Astrocyte (in vitro differentiated cells and primary cell): Measurements from ENCODE around the gene LRRC8D. TPM values are rescaled to one million over a fixed set of nuclear protein-coding genes. Genes with fewer than 3 reads are reported as not detected.

ENCODE experiments used
- DNase-seq: peaks from one replicate; pipeline ENCODE4 v3.0.0-alpha.2; 2010; ENCODE audit warnings: low read depth
- FAIRE-seq: peaks from 2 replicates; lab custom pipeline; 2011; peaks lifted over from hg19 to GRCh38; lab: Jason Lieb, UNC
- H2AFZ ChIP-seq: 2 replicates; pipeline ENCODE4 v1.6.0; 2012; ENCODE audit warnings: low read depth, low read length, inconsistent platforms
- H3K27ac ChIP-seq: 2 replicates; pipeline ENCODE4 v1.5.1; 2011; ENCODE audit warnings: low read depth, low read length, inconsistent platforms
- H3K27me3 ChIP-seq: 2 replicates; pipeline ENCODE4 v1.6.0; 2011; ENCODE audit warnings: low read length, inconsistent platforms; ENCODE audit not compliant: insufficient read depth
- H3K36me3 ChIP-seq: 2 replicates; pipeline ENCODE4 v1.5.1; 2011; ENCODE audit warnings: low read length, inconsistent platforms; ENCODE audit not compliant: insufficient read depth
- H3K4me1 ChIP-seq: 2 replicates; pipeline ENCODE4 v1.5.1; 2011; ENCODE audit warnings: low read length, inconsistent platforms; ENCODE audit not compliant: insufficient read depth
- H3K4me2 ChIP-seq: 2 replicates; pipeline ENCODE4 v1.6.0; 2012; ENCODE audit warnings: low read length, inconsistent platforms
- H3K4me3 ChIP-seq: 2 replicates; pipeline ENCODE4 v1.5.1; 2011; ENCODE audit warnings: low read depth, mild to moderate bottlenecking, low read length, inconsistent platforms; ENCODE audit not compliant: insufficient read depth
- H3K79me2 ChIP-seq: 2 replicates; pipeline ENCODE4 v1.6.0; 2012; ENCODE audit warnings: mild to moderate bottlenecking, low read length, inconsistent platforms; ENCODE audit not compliant: insufficient read depth
- H3K9ac ChIP-seq: 2 replicates; pipeline ENCODE4 v1.6.0; 2012; ENCODE audit warnings: mild to moderate bottlenecking, low read length, inconsistent platforms
- H3K9me3 ChIP-seq: 2 replicates; pipeline ENCODE4 v1.5.1; 2012; ENCODE audit warnings: low read depth, mild to moderate bottlenecking, low read length, inconsistent platforms; ENCODE audit not compliant: insufficient read depth
- H4K20me1 ChIP-seq: 2 replicates; pipeline ENCODE4 v1.6.0; 2012; ENCODE audit warnings: low read length, inconsistent platforms; ENCODE audit not compliant: insufficient read depth
- H3K27ac Mint-ChIP-seq: one replicate; pipeline ENCODE4 v1.8.0; 2021; ENCODE audit warnings: mild to moderate bottlenecking, mixed read lengths; ENCODE audit not compliant: unreplicated experiment
- H3K27me3 Mint-ChIP-seq: one replicate; pipeline ENCODE4 v1.8.0; 2021; ENCODE audit warnings: low read depth, mixed read lengths; ENCODE audit not compliant: unreplicated experiment
- H3K36me3 Mint-ChIP-seq: one replicate; pipeline ENCODE4 v1.8.0; 2021; ENCODE audit warnings: low read depth, mixed read lengths; ENCODE audit not compliant: unreplicated experiment
- H3K4me1 Mint-ChIP-seq: one replicate; pipeline ENCODE4 v1.8.0; 2021; ENCODE audit warnings: low read depth, mixed read lengths; ENCODE audit not compliant: unreplicated experiment
- H3K4me3 Mint-ChIP-seq: one replicate; pipeline ENCODE4 v1.8.0; 2021; ENCODE audit warnings: mild to moderate bottlenecking, moderate library complexity, mixed read lengths; ENCODE audit not compliant: unreplicated experiment
- H3K9me3 Mint-ChIP-seq: one replicate; pipeline ENCODE4 v1.8.0; 2021; ENCODE audit warnings: mild to moderate bottlenecking, mixed read lengths; ENCODE audit not compliant: unreplicated experiment
- EZH2 ChIP-seq: IDR thresholded peaks from 2 replicates; pipeline ENCODE4 v1.6.1; 2012; ENCODE audit warnings: mild to moderate bottlenecking, low read length, inconsistent platforms; ENCODE audit not compliant: insufficient read depth
- total RNA-seq: library from RNA; stranded (reverse); gene quantifications from 2 replicates; pipeline ENCODE4 v1.2.1, GENCODE V29; 2021
- TF ChIP-seq, protein P1 (sequence below): IDR thresholded peaks from 2 replicates; pipeline ENCODE4 v1.5.1; 2011; ENCODE audit warnings: low read depth, mild to moderate bottlenecking, inconsistent platforms, low read length, moderate library complexity; ENCODE audit not compliant: insufficient read depth

Gene LRRC8D
- total RNA-seq, 1 donor from 2014 or later: 36.9 TPM

DNA sequence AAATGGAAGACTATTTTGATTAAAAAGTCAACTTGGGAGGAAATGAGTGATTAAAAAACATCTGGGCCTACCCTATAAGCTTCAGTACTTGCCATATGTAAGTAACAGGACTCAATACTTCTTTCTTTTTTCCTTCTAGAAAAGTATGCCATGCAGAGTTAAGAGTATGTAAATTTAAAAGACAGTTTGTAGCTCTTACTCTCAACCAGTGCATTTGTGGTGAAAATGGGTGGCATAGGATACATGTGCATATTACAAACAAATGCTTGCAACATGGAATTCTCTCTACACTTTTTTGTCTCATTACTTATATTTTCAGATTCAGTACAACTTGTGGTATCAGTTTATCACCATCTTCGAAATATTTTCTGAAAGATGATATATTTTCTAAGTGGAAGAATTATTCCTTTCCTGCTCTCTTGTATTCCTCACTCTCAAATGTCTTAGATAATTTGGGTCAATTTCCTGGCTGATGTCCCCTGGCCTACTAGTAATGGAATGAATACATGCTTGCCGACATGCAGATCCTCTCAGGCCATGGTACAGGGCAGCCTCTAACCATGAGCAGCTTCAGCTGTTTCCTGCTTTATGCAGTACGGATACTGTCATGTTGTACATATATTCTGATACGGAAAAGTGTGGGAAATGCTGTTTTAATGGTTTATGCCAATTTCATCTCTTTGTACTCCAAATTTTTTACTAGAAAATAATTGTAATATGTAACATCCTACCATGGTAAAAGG lies 92.7 kb downstream of the LRRC8D start:
- peaks cover 43% of the 10 kb centered on the region for H3K4me1 Mint-ChIP-seq
- peak overlapping the region; percentile 2 for H3K27ac Mint-ChIP-seq
- no peaks in the 10 kb centered on the region for H3K27me3 ChIP-seq

DNA sequence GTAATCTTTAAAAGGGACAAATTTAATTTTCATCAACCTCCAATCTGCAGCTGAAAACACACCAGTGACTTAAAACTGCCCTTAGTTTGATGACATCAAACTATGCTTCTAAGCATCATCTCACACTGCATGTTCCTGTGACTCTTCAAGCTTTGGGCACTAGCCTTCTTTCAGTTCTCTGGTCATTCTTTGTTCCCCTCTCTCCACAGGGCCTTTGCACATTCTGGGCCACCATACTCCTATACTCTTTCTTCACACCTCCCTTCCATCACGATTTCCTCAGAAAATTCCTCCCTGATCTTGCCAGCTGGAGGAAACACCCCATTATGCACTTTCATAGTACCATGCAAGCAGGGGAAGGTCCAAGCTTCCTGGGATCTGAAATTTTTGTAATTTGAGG lies 96.5 kb downstream of the LRRC8D start:
- H3K79me2 ChIP-seq: no peaks in the 10 kb centered on the region
- no peak overlapping the region for H2AFZ ChIP-seq
- no peaks in the 10 kb centered on the region for H4K20me1 ChIP-seq
- no peak for DNase-seq
- H3K9ac ChIP-seq: no peak overlapping the region
- H3K36me3 ChIP-seq: no peaks in the 10 kb centered on the region
- no peak for FAIRE-seq
- H3K4me2 ChIP-seq: no peak overlapping the region
- no peaks in the 10 kb centered on the region for H3K27me3 ChIP-seq
- no peak overlapping the region for H3K27ac ChIP-seq
- Mint-ChIP-seq H3K36me3 (peaks cover 2% of the 10 kb centered on the region), H3K27me3 (no peaks in the 10 kb centered on the region), H3K4me3 (no peak overlapping the region), H3K4me1 (peaks cover 17% of the 10 kb centered on the region), H3K9me3 (peaks cover 2% of the 10 kb centered on the region), H3K27ac (no peak overlapping the region)
- no peaks in the 10 kb centered on the region for H3K4me1 ChIP-seq
- no peaks in the 10 kb centered on the region for H3K9me3 ChIP-seq
- no peak for TF ChIP-seq EZH2
- TF ChIP-seq, protein P1, sequence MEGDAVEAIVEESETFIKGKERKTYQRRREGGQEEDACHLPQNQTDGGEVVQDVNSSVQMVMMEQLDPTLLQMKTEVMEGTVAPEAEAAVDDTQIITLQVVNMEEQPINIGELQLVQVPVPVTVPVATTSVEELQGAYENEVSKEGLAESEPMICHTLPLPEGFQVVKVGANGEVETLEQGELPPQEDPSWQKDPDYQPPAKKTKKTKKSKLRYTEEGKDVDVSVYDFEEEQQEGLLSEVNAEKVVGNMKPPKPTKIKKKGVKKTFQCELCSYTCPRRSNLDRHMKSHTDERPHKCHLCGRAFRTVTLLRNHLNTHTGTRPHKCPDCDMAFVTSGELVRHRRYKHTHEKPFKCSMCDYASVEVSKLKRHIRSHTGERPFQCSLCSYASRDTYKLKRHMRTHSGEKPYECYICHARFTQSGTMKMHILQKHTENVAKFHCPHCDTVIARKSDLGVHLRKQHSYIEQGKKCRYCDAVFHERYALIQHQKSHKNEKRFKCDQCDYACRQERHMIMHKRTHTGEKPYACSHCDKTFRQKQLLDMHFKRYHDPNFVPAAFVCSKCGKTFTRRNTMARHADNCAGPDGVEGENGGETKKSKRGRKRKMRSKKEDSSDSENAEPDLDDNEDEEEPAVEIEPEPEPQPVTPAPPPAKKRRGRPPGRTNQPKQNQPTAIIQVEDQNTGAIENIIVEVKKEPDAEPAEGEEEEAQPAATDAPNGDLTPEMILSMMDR: no peak
- H3K4me3 ChIP-seq: no peak overlapping the region

More for the DNA sequence above, 92.7 kb downstream of the LRRC8D start:
- H2AFZ ChIP-seq: no peak overlapping the region
- no peaks in the 10 kb centered on the region for H3K27me3 Mint-ChIP-seq
- no peaks in the 10 kb centered on the region for H3K9me3 Mint-ChIP-seq
- peaks cover 28% of the 10 kb centered on the region for H3K4me1 ChIP-seq
- no peak for TF ChIP-seq EZH2
- TF ChIP-seq, protein P1: no peak
- no peaks in the 10 kb centered on the region for H3K79me2 ChIP-seq
- no peak for DNase-seq
- no peak overlapping the region for H3K9ac ChIP-seq
- H3K36me3 Mint-ChIP-seq: no peaks in the 10 kb centered on the region
- no peak overlapping the region for H3K4me3 Mint-ChIP-seq
- H4K20me1 ChIP-seq: no peaks in the 10 kb centered on the region
- FAIRE-seq: no peak
- H3K4me3 ChIP-seq: no peak overlapping the region
- H3K36me3 ChIP-seq: no peaks in the 10 kb centered on the region
- H3K27ac ChIP-seq: no peak overlapping the region
- H3K4me2 ChIP-seq: no peak overlapping the region
- no peaks in the 10 kb centered on the region for H3K9me3 ChIP-seq
